NCI-H1694 treated with DMSO at 0.1 percent for 48 hours (cell line): ENCODE measurements around the gene EHHADH.
"Not testable (repeated sequence)": the region's sequence is repeated elsewhere in the genome, so short reads cannot be mapped to it uniquely, and the experiment has no call there.

Experiments
- DNase-seq: peaks from one replicate; lab custom pipeline; 2025; lab: John Stamatoyannopoulos, UW

Gene EHHADH

GRCh38 chr3:185251272-185251671, 2.6 kb downstream of the EHHADH start:
- DNase-seq = no peak

- DNase-seq = no peak
Observed at GRCh38 chr3:185250653-185251052, 3.2 kb downstream of the EHHADH start.

GRCh38 chr3:185250247-185250646, 3.6 kb downstream of the EHHADH start:
- no peak for DNase-seq

- no peak for DNase-seq
Observed at GRCh38 chr3:185242642-185243041, 11.2 kb downstream of the EHHADH start.

- no peak for DNase-seq
Observed at GRCh38 chr3:185236969-185237368, 16.9 kb downstream of the EHHADH start.

- no peak for DNase-seq
Observed at GRCh38 chr3:185233328-185233727, 20.5 kb downstream of the EHHADH start.

GRCh38 chr3:185226526-185226925, 27.3 kb downstream of the EHHADH start:
- not testable (repeated sequence) for DNase-seq

- DNase-seq = no peak
Observed at GRCh38 chr3:185225523-185225922, 28.3 kb downstream of the EHHADH start.

GRCh38 chr3:185225080-185225479, 28.8 kb downstream of the EHHADH start:
- no peak for DNase-seq

- DNase-seq = no peak
Observed at GRCh38 chr3:185221203-185221602, 32.6 kb downstream of the EHHADH start.

- DNase-seq = no peak
Observed at GRCh38 chr3:185216607-185216958, 37.3 kb downstream of the EHHADH start.

- no peak for DNase-seq
Observed at GRCh38 chr3:185215873-185216606, 37.8 kb downstream of the EHHADH start.

GRCh38 chr3:185212559-185212958, 41.3 kb downstream of the EHHADH start:
- no peak for DNase-seq

GRCh38 chr3:185212086-185212485, 41.8 kb downstream of the EHHADH start:
- no peak for DNase-seq

GRCh38 chr3:185210621-185211142, 43.2 kb downstream of the EHHADH start:
- DNase-seq = peak; percentile 20

- DNase-seq = no peak
Observed at GRCh38 chr3:185208823-185209222, 45.0 kb downstream of the EHHADH start.

- DNase-seq = no peak
Observed at GRCh38 chr3:185207931-185208746, 45.7 kb downstream of the EHHADH start.

- DNase-seq = no peak
Observed at GRCh38 chr3:185207481-185207880, 46.4 kb downstream of the EHHADH start.

- DNase-seq = no peak
Observed at GRCh38 chr3:185205865-185206264, 48.0 kb downstream of the EHHADH start.

- no peak for DNase-seq
Observed at GRCh38 chr3:185204894-185205293, 49.0 kb downstream of the EHHADH start.

- no peak for DNase-seq
Observed at GRCh38 chr3:185200639-185201038, 53.2 kb downstream of the EHHADH start.

- no peak for DNase-seq
Observed at GRCh38 chr3:185199671-185200070, 54.2 kb downstream of the EHHADH start.

- DNase-seq = no peak
Observed at GRCh38 chr3:185199206-185199605, 54.6 kb downstream of the EHHADH start.
